ENCODE data around the gene RRBP1.

DNA sequence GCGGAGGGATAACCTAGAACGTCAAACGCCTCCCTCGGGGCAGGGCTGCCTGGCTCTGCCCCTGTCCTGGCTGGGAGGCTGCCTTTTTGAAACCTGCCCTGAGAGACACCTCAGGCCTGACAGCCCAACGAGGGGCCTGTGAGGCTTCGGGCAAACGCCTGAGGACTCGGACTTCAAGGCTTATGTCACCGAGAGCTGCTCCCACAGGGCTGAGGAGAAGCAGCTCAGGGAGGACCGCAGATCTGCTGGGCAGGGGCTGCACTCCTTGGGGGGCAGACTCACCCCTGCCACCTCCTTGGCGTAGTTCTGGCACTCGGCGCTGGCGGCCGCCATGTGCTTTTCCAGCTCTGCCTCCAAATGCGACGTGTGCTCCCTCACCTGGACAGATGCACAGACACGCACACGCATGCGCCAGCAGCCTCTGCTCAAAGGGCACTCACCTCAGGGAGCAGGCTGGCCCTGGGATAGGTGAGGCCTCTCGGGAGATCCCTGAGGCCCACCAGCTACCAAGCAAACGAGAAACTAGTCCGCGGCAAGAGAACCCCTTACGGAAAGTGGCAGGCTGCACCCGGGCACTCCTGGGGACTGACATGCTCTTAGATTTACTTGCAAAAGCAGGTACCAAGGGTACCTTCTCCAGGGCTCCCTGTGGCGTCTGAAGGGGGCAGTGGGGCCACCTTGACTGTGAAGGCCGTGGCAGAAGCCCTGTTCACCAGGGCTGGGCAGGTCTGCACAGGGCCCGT is 62.5 kb downstream of the RRBP1 start:
- TF ChIP-seq POLR2AphosphoS5 (IDR thresholded peaks at IDR 0.05; ENCODE audit: low read depth, low read length) (no peak), TAF1 (IDR thresholded peaks at IDR 0.05; ENCODE audit: borderline replicate concordance, insufficient read depth, low read length) (no peak), FOXP2 (optimal IDR thresholded peaks at IDR 0.05; ENCODE audit: borderline replicate concordance, extremely low read depth, extremely low read length, insufficient read depth) (no peak)
